HG03575 (cell line): Measurements from ENCODE around the gene SLC25A25.

Source experiments
- ATAC-seq: cut with Tn5 transposase; IDR thresholded peaks from one replicate; pipeline ENCODE4 v1.9.1; 2021; ENCODE audit not compliant: unreplicated experiment, insufficient number of reproducible peaks, low FRiP score; ENCODE audit errors: extremely low read depth

Gene SLC25A25

DNA sequence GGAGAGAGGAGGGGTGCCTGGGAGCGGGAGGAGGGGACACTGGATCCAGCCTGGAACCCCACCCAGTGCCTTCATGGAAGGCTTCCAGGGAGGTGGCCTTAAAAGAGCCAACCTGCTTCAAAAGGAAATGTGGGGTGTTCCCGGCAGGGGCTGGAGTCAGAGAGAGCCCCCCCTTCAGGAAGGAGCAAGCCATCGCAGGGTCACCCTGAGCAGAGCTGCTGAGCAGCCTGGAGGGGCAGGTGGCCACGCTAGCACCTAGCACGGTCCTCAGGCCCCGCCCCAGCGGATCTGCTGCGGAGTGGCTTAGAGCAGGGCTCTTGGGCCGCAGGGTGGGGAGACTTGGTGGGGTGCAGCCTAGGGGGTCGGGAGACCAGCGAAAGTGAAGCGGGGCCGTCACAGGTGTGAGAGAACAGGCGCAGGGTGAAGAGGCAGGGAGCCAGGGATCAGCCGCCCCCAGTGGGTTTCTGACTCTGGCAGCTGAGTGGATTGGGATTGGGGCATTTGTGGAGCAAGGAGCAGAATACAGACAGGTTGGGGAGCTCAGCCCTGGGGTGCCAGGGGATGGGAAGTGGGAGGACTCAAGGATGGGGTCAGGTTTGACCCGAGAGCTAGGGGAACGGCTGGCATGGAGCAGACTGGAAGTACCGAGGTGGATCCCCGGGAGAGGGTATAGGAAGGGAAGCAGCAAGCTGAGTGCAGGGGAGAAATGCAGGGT, 82.7 kb downstream of the SLC25A25 start:
- ATAC-seq, result no peak

DNA sequence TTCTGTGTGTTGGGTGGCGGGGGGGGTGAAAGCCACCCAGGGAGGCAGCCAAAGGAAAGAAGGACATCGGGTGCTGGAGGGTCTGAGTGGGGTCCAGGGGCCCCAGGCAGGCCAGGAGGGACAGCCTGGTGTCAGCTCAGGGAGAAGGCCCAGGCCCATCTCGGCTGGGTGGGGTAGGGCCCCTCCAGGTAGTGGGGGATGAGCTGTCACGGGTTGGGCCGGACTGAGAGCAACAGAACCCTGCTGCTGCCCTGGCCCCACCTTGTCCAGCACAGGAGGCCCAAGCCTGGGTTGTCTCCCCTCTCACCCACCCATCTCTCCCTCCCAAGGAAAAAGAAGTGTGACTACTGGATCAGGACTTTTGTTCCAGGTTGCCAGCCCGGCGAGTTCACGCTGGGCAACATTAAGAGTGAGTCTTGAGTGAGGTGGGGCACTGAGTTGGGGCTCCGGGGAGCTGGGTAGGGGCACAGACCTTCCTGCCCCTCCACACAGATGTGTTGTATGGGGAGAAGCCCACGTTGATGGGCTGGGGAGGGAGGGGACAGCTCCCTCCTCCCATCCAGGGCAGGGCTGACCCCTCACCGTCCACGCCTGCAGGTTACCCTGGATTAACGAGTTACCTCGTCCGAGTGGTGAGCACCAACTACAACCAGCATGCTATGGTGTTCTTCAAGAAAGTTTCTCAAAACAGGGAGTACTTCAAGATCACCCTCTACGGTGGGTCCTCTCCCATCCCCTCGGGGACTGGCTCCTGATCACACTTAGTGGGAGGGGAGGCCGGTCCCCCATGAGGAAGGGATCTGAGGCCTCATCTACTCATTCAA, 83.5 kb downstream of the SLC25A25 start:
- no peak for ATAC-seq

DNA sequence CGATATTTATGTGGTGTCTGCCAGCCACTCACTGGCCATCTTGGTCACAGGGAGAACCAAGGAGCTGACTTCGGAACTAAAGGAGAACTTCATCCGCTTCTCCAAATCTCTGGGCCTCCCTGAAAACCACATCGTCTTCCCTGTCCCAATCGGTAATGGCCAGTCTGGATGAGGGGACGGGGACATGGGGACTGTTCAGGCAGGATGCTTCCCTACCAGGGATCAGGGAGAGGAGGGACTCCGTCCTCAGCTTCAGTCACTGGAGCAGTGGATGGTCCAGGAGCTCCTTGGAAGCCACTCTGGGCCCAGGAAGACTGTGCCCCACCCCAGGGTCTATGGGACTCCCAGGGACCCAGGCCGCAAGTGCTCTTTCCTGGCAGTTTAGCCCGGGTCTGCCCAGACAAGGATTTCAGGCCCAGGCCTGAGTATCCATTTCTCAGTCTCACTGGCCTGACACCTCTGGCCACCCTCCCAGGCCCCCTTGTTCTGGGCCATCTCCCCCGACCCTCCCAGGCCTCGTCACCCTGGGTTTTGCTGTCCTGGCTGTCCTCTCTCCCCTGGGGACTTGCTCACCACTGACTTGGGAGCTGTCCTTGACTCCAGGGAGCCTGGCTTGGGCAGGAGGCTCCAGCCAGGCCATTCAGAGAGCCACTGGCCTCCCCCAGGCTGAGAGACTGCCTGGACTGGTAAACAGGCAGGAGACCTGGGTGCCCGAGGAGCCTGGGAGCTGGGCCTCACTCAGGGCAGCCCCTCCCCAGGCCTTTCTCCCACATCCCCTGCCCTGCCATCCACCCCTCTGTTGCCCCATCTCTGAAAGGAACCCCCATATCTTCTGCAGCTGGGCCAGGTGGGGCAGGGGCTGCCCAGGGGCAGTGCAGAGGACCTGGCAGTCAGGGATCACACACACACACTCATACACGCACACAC, 84.4 kb downstream of the SLC25A25 start:
- no peak for ATAC-seq

DNA sequence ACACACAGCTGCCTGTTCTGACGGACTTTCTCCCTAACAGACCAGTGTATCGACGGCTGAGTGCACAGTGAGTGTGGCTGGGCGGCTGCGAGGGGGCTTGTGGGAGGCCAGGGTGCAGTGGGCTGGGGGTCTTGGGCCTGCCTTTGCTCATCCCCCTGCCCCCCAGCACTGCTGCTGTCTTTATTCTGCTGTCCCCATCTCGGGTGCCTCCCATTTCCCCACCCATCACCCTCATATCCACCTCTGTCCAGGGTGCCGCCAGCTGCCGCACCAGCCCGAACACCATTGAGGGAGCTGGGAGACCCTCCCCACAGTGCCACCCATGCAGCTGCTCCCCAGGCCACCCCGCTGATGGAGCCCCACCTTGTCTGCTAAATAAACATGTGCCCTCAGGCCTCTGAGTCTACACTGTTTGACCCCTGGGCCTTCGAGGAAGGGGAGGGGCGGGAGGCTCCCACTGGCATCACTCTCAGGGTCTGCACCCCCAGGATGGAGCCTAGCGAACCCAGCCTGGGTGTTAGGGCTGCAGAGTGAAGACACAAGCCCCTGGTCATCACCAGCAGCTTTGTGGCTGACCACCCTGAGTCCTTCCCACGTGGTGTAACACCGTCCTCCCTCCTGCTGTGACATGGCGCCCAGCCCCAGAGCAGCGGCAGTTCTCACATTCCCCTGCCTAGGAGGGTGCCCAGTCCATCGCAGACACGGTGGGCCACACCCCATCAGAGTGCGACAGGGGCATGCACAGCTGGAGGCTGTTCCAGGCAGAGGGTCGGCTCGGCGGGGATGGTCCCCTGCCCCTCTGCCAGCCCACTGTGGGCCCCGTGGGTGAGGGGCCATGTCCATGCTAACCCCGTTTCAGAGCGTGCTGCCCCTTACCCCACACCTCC, 85.3 kb downstream of the SLC25A25 start:
- no peak for ATAC-seq

DNA sequence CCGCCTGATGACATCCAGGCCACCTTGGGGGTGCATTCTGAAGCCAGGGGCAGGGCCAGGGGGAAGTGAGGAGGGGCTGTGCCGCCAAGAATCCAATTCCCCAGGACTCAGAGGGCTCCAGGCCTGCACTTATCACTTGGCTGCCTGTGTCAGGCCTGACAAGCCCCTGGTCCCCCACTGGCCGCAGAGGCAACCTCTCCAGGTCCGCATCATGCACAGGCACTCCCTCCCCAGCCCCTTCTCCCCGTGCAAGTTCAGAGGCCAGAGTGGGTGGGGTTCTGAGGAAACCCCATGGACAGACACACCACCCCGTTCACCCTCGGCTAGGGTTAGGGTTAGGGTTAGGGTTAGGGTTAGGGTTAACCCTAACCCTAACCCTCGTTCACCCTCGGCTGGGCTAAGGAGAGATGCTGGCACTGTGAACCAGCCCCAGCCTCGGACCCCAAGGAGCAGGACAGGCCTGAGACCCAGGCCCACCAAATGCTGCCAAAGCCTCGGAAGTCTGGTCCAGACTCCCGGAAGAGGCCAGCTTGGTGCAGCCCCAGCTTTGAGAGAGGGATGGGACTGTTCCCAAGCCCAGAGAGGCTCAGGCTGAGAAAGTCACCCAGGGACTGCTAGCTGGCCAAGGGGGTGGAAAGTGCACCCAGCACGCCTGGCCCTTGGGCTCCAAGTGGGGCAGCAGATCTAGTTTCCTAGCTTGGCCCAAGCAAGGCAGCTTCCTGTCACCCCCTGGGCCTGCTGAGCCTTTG, 86.1 kb downstream of the SLC25A25 start:
- ATAC-seq, result no peak

DNA sequence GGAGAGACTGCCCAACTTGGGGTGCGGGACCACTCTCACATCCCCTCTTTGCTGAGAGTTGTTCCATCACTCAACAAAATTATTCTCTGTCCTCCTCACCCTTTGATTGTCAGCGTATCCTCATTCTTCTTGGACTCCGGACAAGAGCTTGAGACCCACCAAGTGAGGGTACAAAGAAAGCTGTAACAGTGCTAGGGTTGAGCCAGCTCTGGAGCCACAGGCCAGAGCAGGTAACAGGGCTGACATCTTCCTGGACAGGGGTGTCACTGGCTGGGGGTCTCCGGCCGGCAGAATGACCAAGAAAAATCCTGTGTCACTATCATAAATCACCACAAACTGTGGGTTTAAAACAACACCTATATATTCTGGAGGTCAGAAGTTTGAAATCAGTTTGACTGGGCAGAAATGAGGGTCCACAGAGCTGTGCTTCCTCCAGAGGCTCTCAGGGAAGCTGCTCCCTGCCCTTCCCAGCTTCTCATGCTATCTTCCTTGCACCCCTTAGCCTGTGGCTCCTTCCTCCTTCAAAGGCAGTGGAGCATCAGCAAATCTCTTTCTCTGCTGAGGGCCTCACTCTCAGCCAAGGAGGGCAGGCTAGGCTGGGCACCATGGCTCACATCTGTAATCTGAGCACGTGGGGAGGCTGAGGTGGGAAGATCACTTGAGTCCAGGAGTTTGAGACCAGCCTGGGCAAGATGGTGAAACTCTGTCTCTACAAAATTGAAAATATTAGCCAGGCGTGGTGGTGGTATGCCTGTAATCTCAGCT, 87.9 kb downstream of the SLC25A25 start:
- ATAC-seq, result no peak
